Lower leg skin (tissue), 4 donors: ENCODE results near the gene PLEKHH2. TPM values are rescaled to one million over a fixed set of nuclear protein-coding genes. Genes with fewer than 3 reads are reported as not detected.
"Not testable (repeated sequence)": the region's sequence is repeated elsewhere in the genome, so short reads cannot be mapped to it uniquely, and the experiment has no call there.

Experiments used
- DNase-seq, 2 donors: peaks; one replicate each; pipeline ENCODE4 v3.0.0-alpha.2; 2019; ENCODE audit warnings: low spot score in 2 of 2
- H3K4me3 ChIP-seq: fragments of 200-600 bp; sonication (generic); 2 replicates; pipeline ENCODE4 v1.5.1; 2017; ENCODE audit warnings: mild to moderate bottlenecking, low read depth; ENCODE audit not compliant: poor library complexity, severe bottlenecking
- POLR2A ChIP-seq, 2 donors: fragments of 450-650 bp; IDR thresholded peaks; one replicate each; pipeline ENCODE4 v1.6.1; 2016 to 2017; ENCODE audit warnings: antibody characterized with exemption in 2 of 2, mild to moderate bottlenecking in 1 of 2, moderate library complexity in 1 of 2
- WGBS, 2 donors: methylation state at CpG; one replicate each; pipeline ENCODE4 v1.1.5; 2018; 5-methylcytosine and 5-hydroxymethylcytosine counted together
- intact Hi-C: fragments of 100-400 bp; cut with DNase I; formaldehyde crosslinking; loops from one replicate; pipeline ENCODE4 v1.15.0; 2023; ENCODE audit warnings: low total_unique reads
- total RNA-seq, 4 donors: library from RNA; depleted of rRNA; stranded (reverse); fragments of >200 nt; gene quantifications; one replicate each; pipeline ENCODE4 v1.1.0, GENCODE V29; 2016
- TF ChIP-seq, protein P1 (sequence below), 3 donors: fragments of 450-650 bp; IDR thresholded peaks; one replicate each; pipeline ENCODE4 v1.5.1; 2016; ENCODE audit warnings: antibody characterized with exemption in 3 of 3, mild to moderate bottlenecking in 3 of 3, moderate library complexity in 2 of 3

PLEKHH2 gene
- total RNA-seq: 10 to 100 TPM; 10.4 to 17.6 (median 15.4) TPM

GRCh38 chr2:43637030-43637803, at the start of gene PLEKHH2:
PLEKHH2 (plus strand) TSS chr2:43637260; CDS start chr2:43644674, 7,414 bp downstream.
- 0 to 1% methylated on average over 20 to 55 of the region's 75 CpGs for WGBS, 2 donors
- TF ChIP-seq, protein P1, sequence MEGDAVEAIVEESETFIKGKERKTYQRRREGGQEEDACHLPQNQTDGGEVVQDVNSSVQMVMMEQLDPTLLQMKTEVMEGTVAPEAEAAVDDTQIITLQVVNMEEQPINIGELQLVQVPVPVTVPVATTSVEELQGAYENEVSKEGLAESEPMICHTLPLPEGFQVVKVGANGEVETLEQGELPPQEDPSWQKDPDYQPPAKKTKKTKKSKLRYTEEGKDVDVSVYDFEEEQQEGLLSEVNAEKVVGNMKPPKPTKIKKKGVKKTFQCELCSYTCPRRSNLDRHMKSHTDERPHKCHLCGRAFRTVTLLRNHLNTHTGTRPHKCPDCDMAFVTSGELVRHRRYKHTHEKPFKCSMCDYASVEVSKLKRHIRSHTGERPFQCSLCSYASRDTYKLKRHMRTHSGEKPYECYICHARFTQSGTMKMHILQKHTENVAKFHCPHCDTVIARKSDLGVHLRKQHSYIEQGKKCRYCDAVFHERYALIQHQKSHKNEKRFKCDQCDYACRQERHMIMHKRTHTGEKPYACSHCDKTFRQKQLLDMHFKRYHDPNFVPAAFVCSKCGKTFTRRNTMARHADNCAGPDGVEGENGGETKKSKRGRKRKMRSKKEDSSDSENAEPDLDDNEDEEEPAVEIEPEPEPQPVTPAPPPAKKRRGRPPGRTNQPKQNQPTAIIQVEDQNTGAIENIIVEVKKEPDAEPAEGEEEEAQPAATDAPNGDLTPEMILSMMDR (IDR thresholded peaks at IDR 0.05): no peak
- peak in 1 of 2 donors; percentile 41 for TF ChIP-seq POLR2A (IDR thresholded peaks at IDR 0.05)
- intact Hi-C loops: no loop called here
- H3K4me3 ChIP-seq: peak within 1 kb of the TSS; percentile 97
- peak; percentile 91 to 98 for DNase-seq

- no peak overlapping the region for H3K4me3 ChIP-seq
- no peak for DNase-seq
- intact Hi-C loops: no loop called here
- TF ChIP-seq, protein P1 (IDR thresholded peaks at IDR 0.05): no peak
- no peak for TF ChIP-seq POLR2A (IDR thresholded peaks at IDR 0.05)
These were observed 44.6 kb upstream of the PLEKHH2 start for GRCh38 chr2:43592443-43592842.

DNA sequence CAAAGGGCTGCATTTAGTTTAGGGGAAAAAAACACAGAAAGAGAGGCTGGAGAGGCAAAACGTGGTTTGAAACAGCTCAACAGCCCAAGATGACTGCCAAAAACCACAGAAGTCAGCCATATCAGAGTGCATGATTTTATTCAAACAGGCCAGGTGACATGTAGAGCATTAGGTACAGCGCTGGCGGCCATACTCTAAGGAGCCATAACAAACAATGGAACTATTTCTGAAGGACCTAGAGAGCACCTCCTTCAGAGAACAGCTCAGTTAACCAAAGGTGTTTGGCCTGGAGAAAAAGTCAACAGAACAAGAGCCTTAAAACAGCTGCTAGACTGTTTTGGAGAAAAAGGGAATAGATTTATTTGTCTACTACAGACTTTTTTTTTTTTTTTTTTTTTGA, 43.8 kb upstream of the PLEKHH2 start:
- TF ChIP-seq, protein P1 (IDR thresholded peaks at IDR 0.05): no peak
- TF ChIP-seq POLR2A (IDR thresholded peaks at IDR 0.05): no peak
- DNase-seq: no peak
- WGBS, 2 donors: 82 to 88% methylated on average over 3 of the region's 3 CpGs
- H3K4me3 ChIP-seq: no peak overlapping the region
- intact Hi-C loops: no loop called here

GRCh38 chr2:43594875-43595274, 42.2 kb upstream of the PLEKHH2 start:
- DNase-seq: no peak
- peak overlapping the region; percentile 86 for H3K4me3 ChIP-seq
- TF ChIP-seq POLR2A (IDR thresholded peaks at IDR 0.05): no peak
- TF ChIP-seq, protein P1 (IDR thresholded peaks at IDR 0.05): no peak
- intact Hi-C loops: no loop called here
- 90% methylated on average over 3 of the region's 3 CpGs for WGBS, 2 donors

DNA sequence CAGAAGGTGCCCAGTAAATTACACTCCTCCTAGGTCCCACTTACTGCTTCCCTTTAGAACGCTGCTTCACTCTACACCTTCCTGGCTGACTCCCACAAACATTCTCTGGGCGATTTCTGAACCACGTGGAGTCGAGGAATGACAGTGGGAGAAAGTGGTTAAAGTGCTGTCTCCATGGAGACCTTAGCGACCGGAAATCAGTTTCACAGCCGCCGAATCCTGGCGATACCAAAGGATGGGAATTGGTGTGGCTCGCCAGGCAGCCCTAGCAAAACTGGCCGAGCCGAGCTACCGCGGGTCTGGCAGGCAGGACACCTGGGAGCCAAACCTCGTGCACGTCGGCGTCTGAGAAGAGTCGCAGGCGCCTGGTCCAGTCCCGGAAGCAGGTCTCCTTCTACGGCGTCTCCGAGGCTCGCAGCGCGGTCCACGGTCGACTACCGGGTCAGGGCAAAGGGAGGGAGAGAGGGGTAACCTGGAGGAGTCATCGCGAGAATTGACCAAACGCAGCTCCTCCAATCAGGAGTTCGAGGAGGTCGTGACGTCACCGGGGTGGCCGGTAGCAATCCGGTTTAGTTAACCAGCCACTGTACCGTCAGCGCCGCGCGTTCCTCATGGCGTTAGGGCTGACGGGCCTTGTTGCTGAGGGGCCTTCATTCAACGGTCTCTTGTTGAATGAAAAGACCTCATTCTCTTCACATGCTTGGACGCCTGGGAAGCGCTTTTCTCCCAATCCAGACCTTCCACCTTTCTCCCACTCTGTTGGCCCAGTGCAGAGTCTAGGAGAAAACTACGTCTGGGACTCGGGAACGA, 41.3 kb upstream of the PLEKHH2 start, which contains the start of gene THADA:
Gene THADA, minus strand, starts transcription at position 436 of the 810 bp plus-strand sequence. CDS start 3,646 bp downstream, outside the sequence.
- WGBS, 2 donors: 0 to 1% methylated on average over 34 to 47 of the region's 52 CpGs

GRCh38 chr2:43600596-43600995, 36.5 kb upstream of the PLEKHH2 start:
- intact Hi-C loops, H3K4me3 ChIP-seq, DNase-seq: not testable (repeated sequence)
- WGBS, 2 donors: 68 to 79% methylated on average over 1 of the region's 1 CpG

More for the DNA sequence above, 41.3 kb upstream of the PLEKHH2 start, which contains the start of gene THADA:
- DNase-seq: peak; percentile 99 to 100
- intact Hi-C loops: no loop called here
- TF ChIP-seq, protein P1 (IDR thresholded peaks at IDR 0.05): no peak
- peak in 1 of 2 donors; percentile 49 for TF ChIP-seq POLR2A (IDR thresholded peaks at IDR 0.05)
- H3K4me3 ChIP-seq: peak within 1 kb of the TSS; percentile 86
